Measurements from ENCODE around the gene JOSD1. TPM values are rescaled to one million over a fixed set of nuclear protein-coding genes. Genes with fewer than 3 reads are reported as not detected.

The JOSD1 gene
- total RNA-seq, 3 donors from 2014 or later = 60.5 to 80.8 (median 61.3) TPM

DNA sequence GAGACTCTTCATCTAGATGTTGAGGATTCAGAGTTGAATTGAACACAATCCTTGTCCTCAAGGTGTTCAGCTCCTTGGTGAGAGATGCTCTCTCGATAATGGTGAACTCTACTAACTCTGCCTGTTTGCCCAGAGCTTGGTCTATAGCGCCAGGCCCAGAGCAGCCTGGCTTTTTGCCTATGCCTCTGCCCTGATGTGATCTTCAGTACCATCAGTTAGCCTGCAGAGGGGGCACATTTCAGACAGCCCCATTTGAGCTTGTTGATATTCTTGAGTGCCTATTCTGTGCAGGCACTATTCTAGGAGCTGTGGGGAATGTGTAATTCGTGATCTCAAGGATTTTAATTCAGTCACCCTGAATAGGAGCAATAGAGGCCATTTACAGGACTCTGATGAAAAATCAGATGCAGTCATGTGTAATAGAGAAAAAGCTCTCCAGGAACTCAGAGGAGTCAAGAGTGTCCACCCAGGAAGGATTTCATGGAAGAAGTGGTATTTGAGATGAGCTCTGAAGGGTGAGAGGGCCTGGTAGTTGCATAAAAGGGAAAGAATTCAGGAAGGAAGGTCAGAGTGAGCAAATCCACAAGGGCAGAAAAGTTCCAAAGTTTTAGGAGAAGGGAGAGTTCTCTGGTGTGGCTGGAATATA, 24.3 kb upstream of the JOSD1 start:
- TF ChIP-seq, protein P1, sequence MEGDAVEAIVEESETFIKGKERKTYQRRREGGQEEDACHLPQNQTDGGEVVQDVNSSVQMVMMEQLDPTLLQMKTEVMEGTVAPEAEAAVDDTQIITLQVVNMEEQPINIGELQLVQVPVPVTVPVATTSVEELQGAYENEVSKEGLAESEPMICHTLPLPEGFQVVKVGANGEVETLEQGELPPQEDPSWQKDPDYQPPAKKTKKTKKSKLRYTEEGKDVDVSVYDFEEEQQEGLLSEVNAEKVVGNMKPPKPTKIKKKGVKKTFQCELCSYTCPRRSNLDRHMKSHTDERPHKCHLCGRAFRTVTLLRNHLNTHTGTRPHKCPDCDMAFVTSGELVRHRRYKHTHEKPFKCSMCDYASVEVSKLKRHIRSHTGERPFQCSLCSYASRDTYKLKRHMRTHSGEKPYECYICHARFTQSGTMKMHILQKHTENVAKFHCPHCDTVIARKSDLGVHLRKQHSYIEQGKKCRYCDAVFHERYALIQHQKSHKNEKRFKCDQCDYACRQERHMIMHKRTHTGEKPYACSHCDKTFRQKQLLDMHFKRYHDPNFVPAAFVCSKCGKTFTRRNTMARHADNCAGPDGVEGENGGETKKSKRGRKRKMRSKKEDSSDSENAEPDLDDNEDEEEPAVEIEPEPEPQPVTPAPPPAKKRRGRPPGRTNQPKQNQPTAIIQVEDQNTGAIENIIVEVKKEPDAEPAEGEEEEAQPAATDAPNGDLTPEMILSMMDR (IDR thresholded peaks at IDR 0.05) = peak in 1 of 3 donors; percentile 27
- TF ChIP-seq POLR2A (IDR thresholded peaks at IDR 0.05) (no peak), POLR2AphosphoS5 (IDR thresholded peaks at IDR 0.05) (no peak)
- Histone ChIP-seq H3K27ac (no peak overlapping the region), H3K36me3 (peaks cover 14% of the 10 kb centered on the region), H3K4me3 (no peak overlapping the region), H3K4me1 (no peaks in the 10 kb centered on the region), H3K9me3 (no peaks in the 10 kb centered on the region), H3K27me3 (no peaks in the 10 kb centered on the region)
- intact Hi-C loops (cut with DNase I; ENCODE audit: low total_unique reads) = no loop called here
- peak in 1 of 2 donors; percentile 31 for DNase-seq (ENCODE audit: low spot score in 2 of 2)

DNA sequence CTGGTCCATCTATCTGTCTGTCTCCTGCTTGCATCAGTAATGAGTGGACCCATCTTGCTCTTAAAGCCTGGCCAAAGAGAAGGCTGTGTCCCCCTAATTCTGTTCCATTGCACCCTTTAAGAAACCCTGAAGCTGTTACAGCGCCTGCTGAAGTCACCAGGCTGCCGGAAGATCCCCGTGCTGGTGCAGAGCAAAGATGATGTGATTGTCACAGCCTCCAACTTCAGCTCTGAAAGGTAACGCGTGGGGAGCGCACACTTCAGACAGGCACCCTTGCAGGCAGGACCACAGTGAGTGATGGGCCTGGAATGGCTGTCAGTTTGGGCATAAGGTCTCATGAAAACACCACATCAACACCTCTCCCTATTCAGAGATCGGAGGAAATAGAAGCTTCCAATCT, 23.4 kb upstream of the JOSD1 start:
- TF ChIP-seq POLR2A (IDR thresholded peaks at IDR 0.05) = no peak
- intact Hi-C loops (cut with DNase I; ENCODE audit: low total_unique reads) = no loop called here
- no peak for DNase-seq (ENCODE audit: low spot score in 2 of 2)
- no peaks in the 10 kb centered on the region for H3K4me1 ChIP-seq
- H3K36me3 ChIP-seq = peaks cover 7% of the 10 kb centered on the region
- H3K4me3 ChIP-seq = no peak overlapping the region
- H3K27ac ChIP-seq = no peak overlapping the region
- no peaks in the 10 kb centered on the region for H3K27me3 ChIP-seq
- H3K9me3 ChIP-seq = no peaks in the 10 kb centered on the region

DNA sequence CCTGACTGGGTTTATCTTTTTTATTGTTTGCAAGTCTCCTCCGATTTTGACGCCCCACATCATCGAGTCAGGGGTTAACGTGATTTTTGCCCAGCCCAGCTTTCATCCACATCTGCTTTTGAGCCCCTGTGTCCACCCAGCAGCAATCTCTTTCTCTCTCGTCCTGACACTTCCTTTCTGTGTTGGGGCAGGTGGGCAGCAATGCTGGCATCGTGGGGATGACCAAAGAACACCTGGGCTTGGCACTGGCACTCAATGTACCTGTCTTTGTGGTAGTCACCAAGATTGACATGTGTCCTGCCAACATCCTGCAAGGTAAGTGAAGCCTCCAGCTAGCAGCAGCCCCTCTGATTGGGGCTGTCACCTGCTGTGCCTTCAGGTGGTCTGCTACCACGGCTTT, 20.8 kb upstream of the JOSD1 start:
- no peaks in the 10 kb centered on the region for H3K36me3 ChIP-seq
- H3K27me3 ChIP-seq = no peaks in the 10 kb centered on the region
- H3K27ac ChIP-seq = no peak overlapping the region
- H3K9me3 ChIP-seq = no peaks in the 10 kb centered on the region
- intact Hi-C loops (cut with DNase I; ENCODE audit: low total_unique reads) = no loop called here
- no peak overlapping the region for H3K4me3 ChIP-seq
- no peaks in the 10 kb centered on the region for H3K4me1 ChIP-seq
- TF ChIP-seq, protein P1 (IDR thresholded peaks at IDR 0.05) = no peak
- no peak for TF ChIP-seq POLR2A (IDR thresholded peaks at IDR 0.05)
- no peak for TF ChIP-seq POLR2AphosphoS5 (IDR thresholded peaks at IDR 0.05)
- peak in 1 of 2 donors; percentile 31 for DNase-seq (ENCODE audit: low spot score in 2 of 2)

DNA sequence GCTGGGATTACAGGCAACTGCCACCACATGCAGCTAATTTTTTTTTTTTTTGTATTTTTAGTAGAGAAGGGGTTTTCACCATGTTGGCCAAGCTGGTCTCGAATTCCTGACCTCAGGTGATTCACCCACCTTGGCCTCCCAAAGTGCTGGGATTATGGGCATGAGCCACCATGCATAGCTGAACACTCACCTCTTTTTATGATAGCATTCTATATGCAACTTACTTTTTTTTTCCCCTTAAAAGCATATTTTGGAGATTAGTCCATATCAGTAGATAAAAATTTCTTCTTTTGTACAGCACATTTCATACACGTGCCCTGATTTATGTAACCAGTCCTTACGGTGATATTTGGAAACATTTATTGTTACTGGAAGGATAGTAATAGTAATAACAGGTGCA, 19.6 kb upstream of the JOSD1 start:
- H3K4me1 ChIP-seq = no peaks in the 10 kb centered on the region
- H3K27me3 ChIP-seq = no peaks in the 10 kb centered on the region
- TF ChIP-seq, protein P1 (IDR thresholded peaks at IDR 0.05) = no peak
- TF ChIP-seq POLR2AphosphoS5 (IDR thresholded peaks at IDR 0.05) = no peak
- TF ChIP-seq POLR2A (IDR thresholded peaks at IDR 0.05) = no peak
- no peak overlapping the region for H3K27ac ChIP-seq
- intact Hi-C loops (cut with DNase I; ENCODE audit: low total_unique reads) = no loop called here
- H3K9me3 ChIP-seq = no peaks in the 10 kb centered on the region
- no peak for DNase-seq (ENCODE audit: low spot score in 2 of 2)
- H3K4me3 ChIP-seq = no peak overlapping the region
- H3K36me3 ChIP-seq = no peaks in the 10 kb centered on the region

DNA sequence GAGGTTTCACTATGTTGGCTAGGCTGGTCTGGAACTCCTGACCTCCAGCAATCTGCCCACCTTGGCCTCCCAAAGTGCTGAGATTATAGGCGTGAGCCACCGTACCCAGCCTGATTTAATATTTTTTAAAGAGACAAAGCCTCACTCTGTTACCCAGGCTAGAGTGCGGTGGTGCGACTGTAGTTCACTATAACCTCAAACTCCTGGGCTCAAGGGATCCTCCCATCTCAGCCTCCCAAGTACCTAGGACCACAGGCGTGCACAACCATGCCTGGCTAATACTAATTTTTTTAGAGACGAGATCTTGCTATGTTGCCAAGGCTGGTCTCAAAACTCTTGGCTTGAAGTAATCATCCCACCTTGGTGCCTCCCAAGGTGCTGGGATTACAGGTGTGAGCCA, 18.5 kb upstream of the JOSD1 start:
- Histone ChIP-seq H3K36me3 (no peaks in the 10 kb centered on the region), H3K4me1 (no peaks in the 10 kb centered on the region), H3K9me3 (no peaks in the 10 kb centered on the region), H3K27me3 (no peaks in the 10 kb centered on the region), H3K27ac (peak overlapping the region; percentile 34 to 54), H3K4me3 (no peak overlapping the region)
- DNase-seq (ENCODE audit: low spot score in 2 of 2) = no peak
- intact Hi-C loops (cut with DNase I; ENCODE audit: low total_unique reads) = no loop called here
- TF ChIP-seq, protein P1 (IDR thresholded peaks at IDR 0.05) = no peak
- TF ChIP-seq POLR2A (IDR thresholded peaks at IDR 0.05) (no peak), POLR2AphosphoS5 (IDR thresholded peaks at IDR 0.05) (no peak)

All from breast epithelium (tissue), 4 donors.